DND-41 (cell line): ENCODE data around the gene SLC25A36.

ENCODE experiments used
- CTCF ChIP-seq: IDR thresholded peaks from 2 replicates; pipeline ENCODE4 v1.5.1; 2012; ENCODE audit warnings: borderline replicate concordance, low read length, moderate library complexity, mild to moderate bottlenecking; ENCODE audit not compliant: poor library complexity, severe bottlenecking; ENCODE audit errors: extremely low read depth
- EZH2 ChIP-seq: IDR thresholded peaks from 3 replicates; pipeline ENCODE4 v1.6.1; 2012; ENCODE audit warnings: borderline replicate concordance, low read depth, mild to moderate bottlenecking, moderate library complexity, low read length, inconsistent platforms; ENCODE audit not compliant: severe bottlenecking

GRCh38 chr3:140904521-140904920 is 37.1 kb upstream of the SLC25A36 start:
- no peak for TF ChIP-seq CTCF
- no peak for TF ChIP-seq EZH2
